Stimulated activated CD4-positive, alpha-beta T cell treated with anti-CD3 and anti-CD28 coated beads, Interleukin-15, amount 100 ng/mL, for 1 hour (primary cell): ENCODE results near the gene RASD1.

Source experiments
- DNase-seq, 2 donors: peaks; one replicate each; pipeline ENCODE4 v3.0.0-alpha.2; 2020; ENCODE audit warnings: low read depth in 1 of 2, low spot score in 1 of 2

The RASD1 gene

DNA sequence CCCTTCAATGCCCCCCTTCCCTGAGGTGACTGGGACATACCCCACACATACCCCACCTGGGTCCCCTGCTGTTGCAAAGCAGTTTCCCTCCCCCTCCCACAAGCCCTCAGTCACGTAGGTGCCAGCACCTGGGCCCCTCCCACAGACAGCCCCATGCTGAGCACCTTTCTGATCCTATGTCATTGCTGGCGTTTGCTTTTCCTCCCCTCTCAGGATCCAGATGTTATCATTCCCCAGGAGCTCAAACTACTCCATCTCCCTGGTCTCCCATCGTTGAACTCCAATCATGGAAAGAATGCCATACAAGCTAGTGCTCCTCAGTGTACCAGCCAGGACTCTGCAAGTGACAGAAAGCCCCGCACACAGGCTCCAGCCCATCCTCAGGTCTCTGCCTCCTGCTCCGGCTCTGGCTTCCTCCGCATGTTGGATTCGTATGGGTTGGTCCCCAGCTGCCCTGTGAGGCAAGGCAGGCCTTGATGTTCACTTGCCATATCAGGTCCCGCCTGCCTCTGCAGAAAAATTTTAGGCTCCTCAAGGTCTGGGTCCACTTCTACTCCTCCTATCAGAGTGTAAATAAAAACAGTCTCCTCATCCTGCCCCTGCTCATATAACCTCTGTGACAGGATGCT lies 50.8 kb downstream of the RASD1 start:
- no peak for DNase-seq
